Iris pigment epithelial cell (primary cell): ENCODE measurements around the gene NOL3.

Source experiments
- DNase-seq: peaks from one replicate; pipeline ENCODE4 v3.0.0-alpha.2; 2011; ENCODE audit warnings: low read depth

The NOL3 gene

DNA sequence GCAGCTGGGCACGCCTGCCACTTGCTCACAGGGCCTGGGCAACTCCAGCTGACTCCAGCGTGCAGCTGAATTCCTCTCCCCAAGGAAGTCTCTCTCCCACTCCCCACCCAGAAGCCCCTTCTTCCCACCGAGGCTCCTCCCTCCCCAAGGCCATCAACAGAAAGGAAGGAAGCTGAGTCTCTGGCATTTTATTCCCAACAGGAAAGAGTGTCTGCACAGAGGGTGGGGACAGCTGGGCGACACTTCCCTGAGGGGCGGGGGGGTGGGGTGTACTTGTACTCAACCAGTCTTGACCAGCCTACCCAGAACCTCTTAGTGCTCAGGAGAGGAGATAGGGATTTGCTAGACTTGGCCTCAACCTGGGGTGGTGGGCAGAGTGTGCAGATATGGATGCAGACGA, 19.7 kb downstream of the NOL3 start, which contains the start of gene EXOC3L1:
TSS of gene EXOC3L1 (minus strand) at position 96 of the 400 bp plus-strand sequence. CDS start 460 bp downstream, outside the sequence.
- DNase-seq: no peak

DNA sequence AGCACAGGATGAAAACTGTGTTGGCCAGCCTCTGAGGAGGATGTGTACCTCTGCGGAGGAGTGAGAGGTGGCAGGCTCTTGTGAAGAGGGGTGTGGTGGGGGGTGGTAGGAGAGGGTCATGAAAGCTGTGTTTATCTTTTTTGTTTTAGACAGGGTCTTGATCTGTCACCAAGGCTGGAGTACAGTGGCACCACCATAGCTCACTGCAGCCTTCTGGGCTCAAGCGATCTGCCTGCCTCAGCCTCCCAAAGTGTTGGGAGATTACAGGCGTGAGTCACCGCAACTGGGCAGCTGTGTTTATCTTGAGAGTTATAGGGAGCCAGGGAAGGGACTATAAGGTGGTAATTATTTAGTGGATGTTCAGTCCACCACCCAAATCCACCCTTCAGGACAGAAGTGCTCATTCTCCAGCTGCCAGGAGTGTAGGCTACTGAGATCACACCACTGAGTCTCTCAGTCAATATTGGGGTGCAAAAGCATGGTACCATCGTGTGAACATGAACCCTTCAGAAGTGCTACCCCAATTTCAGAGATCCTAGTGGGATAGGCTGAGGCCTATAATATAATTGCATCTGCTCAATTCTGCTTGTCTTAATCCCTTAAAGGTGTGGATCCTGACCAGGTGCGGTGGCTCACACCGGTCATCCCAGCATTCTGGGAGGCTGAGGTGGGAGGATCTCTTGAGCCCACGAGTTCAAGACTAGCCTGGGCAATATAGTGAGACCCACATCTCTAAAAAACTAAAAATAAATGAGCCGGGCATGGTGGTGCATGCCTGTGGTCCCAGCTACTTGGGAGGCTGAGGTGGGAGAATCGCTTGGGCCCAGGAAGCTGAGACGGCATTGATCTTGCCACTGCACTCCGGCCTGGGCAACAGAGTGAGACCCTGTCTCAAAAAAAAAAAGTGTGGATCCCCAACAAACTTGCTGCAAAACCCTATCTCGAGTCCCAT, 20.4 kb downstream of the NOL3 start:
- peak; percentile 62 for DNase-seq

DNA sequence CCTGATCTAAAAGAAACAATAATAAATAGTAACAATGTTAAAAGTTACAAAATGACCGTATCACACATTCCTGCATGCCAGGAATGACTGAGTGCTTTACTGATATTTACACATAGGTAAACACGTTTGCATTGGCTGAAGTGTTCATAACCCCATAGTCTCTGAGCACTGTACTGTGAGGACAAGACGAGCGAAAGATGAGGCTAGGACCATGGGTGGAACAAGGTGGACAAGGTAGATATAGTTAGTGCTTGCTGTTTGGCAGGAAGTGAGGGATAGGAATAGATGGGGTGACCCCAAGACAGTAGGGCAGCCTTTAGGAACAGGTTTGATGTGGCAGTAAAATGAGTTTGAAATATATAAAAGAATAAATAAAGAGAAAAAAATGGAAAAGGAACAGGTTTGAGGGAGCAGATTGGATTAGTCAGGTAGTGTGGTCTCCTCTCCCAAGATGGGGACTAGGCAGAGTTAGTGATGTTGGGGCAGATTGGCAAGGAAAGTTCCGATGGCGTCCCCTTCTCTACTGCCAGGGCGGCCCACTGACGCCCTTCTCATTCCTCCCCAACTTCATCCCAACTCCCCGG, 21.2 kb downstream of the NOL3 start:
- no peak for DNase-seq

DNA sequence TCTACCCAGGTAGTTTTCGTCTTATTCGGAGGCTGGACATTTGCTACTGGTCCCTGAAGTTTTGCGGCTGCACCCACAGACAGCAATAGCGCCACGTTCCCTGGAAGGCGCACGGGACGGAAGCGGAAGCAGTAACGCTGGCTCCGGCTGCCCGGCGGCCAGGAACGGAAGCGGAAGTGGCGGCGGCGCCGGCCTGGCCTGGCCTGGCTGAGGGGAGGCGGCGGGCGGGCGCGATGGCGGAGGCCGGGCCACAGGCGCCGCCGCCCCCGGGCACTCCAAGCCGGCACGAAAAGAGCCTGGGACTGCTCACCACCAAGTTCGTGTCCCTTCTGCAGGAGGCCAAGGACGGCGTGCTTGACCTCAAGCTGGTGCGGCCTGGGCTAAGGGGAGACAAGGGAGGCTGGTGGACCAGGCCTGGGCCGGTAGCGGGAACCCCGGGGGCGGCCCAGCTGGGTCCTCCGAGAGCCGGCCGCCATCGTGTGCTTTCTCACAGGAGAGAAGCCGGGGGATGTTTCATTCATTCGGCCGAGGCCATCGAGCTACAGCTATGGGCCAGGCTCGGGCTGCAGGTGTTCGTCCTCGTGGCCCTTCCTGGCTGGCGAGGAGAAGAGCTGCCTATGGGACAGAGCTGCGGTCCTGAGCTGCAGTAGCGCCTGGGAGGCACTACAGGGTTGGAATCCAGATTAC, 21.8 kb downstream of the NOL3 start, which contains the start of gene E2F4:
TSS of gene E2F4 (plus strand) at position 161 of the 687 bp plus-strand sequence. CDS start at position 234, 73 bp downstream.
- DNase-seq: peak; percentile 94

DNA sequence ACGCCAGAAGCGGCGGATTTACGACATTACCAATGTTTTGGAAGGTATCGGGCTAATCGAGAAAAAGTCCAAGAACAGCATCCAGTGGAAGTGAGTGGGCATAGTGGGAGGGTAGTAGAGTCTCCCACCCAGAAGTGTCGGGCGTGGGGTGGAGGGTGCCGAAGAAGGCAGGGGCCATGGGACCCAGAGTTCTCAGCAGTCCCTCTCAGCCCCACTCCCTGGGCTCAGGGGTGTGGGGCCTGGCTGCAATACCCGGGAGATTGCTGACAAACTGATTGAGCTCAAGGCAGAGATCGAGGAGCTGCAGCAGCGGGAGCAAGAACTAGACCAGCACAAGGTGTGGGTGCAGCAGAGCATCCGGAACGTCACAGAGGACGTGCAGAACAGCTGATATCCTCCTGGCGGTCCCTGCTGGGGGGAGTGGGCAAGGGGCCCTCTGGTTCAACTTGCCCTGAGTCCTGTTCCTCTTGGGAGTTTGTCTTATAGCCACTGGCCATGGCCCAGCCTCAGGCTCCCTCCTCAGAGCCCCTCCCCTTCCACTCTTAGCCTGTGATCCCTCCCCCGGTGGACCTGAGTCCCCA, 22.5 kb downstream of the NOL3 start:
- no peak for DNase-seq

DNA sequence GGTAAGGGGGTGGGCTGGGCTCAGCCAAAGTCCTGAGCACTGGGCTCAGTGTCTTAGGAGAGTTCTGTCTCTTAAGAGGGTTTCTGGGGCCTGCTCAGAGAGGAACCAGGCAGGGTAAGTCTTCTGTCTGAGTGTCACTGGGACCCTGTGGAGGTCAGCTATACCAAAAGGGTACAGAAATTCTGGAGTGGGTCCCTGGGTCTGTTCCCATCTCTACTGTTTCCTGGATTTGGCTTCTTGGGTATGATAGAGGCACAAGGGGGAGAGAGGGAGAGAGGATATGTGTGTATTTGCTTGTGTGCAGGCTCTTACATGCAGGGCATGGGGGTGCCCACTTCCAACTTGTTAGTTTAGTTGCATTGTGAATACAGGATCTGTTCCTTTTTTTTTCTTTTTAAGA, 23.2 kb downstream of the NOL3 start:
- no peak for DNase-seq

DNA sequence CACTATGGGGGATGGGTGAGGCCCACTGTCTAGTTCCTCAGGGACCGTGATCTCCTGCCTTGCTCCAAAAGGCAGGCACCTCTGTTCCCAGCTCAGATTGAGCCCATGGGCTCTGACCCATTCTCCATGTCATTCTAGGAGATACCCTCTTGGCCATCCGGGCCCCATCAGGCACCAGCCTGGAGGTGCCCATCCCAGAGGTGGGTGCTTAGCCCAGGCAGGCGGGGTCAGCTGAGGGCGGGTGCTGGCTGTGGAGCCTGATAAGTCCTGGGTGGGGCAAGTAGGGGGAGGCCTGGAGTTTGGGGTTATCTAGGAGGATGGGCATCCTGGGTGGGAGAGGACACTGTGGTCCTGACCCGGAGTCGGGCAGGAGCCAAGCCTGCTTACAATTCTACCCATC, 23.9 kb downstream of the NOL3 start:
- no peak for DNase-seq

DNA sequence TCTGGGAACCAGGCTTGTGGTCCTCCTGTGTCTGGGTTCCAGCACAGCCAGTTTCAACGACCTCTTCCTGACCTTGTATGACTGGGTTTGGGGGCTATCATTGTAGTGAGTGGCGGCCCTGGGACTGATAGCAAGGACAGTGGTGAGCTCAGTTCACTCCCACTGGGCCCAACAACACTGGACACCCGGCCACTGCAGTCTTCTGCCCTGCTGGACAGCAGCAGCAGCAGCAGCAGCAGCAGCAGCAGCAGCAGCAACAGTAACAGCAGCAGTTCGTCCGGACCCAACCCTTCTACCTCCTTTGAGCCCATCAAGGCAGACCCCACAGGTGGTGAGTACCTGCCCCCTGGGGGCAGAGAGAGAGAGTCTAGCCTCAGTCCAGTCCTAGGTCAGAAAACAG, 25.3 kb downstream of the NOL3 start:
- DNase-seq: no peak

DNA sequence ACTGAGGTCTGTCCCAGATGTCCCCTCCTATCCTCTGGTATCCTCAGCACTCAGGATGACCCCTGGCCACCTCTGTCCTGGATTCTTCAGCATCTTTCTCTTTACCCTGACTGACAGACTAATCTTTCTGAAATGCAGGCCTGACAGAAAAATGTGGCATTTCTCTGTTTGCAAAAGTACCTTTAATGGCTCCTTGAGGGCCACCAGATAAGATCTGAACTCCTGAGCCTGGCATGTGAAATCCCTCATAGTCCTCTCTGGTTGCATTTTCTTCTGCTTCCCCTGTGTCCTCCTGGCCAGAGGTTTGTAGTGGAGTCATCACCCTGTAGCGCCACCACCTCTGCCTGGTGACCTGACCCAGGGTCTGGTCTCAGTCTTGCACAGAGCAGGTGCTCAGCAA, 26.5 kb downstream of the NOL3 start:
- no peak for DNase-seq

DNA sequence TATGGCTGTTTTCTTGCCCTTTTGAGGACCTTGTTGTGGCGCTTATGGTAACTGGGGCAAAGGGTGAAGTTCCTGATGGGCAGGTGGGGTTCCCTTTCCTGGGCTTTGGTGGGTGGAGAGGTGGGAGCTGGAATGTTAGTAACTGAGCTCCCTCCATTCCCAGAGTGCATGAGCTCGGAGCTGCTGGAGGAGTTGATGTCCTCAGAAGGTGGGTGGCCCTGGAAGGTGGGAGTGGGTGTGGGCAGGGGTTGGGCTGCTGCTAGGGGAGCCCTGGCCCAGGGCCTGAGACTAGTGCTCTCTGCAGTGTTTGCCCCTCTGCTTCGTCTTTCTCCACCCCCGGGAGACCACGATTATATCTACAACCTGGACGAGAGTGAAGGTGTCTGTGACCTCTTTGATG, 27.4 kb downstream of the NOL3 start:
- DNase-seq: no peak

DNA sequence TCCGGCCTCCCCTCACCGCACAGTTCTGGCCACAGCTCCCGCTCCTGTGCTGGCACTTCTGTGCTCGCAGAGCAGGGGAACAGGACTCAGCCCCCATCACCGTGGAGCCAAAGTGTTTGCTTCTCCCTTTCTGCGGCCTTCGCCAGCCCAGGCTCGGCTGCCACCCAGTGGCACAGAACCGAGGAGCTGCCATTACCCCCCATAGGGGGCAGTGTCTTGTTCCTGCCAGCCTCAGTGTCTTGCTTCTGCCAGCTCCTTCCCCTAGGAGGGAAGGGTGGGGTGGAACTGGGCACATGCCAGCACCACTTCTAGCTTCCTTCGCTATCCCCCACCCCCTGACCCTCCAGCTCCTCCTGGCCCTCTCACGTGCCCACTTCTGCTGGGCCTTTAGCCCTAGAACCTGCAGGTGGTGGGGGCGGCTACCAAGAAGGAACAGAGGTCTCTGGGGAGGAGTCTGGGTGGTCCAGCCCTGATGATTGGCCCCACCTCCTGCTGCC, 27.9 kb downstream of the NOL3 start:
- DNase-seq: peak; percentile 21

DNA sequence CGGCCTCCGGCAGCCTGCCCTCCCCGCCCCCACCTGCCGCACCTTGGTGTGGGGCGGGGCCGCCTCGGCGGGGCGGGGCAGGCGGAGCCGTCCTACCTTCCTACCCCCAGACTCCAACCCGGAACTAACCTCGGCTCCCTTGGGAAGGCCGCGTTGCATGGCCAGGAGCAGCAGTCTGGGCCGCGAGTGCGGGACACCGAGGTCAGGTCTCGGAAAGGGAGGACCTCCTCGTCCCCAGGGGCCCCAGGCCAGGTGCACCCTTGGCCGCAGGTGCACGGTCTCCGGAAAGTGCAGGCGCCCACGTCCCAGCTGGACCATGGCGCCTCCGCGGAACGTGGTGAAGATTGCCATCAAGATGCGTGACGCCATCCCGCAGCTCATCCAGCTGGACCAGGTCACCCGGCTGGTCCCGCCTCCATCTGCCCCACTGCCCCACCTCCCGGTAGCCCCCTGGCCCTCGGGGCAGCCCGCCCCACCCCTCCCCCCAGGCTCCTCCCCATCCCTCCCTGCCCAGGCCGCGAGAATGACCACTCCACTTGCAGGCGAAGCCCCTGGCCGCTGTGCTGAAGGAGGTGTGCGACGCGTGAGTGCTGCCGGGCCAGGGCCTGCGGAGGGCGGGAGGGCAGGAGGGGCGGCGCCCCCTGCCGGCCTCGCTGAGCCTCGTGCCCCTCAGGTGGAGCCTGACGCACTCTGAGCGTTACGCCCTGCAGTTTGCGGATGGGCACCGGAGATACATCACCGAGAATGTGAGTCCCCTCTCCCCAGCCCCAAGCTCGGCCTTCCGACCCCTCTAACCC, 28.9 kb downstream of the NOL3 start, which contains the start of gene ELMO3:
TSS of gene ELMO3 (plus strand) at position 121 of the 797 bp plus-strand sequence. CDS start at position 317, 196 bp downstream.
- DNase-seq: no peak

DNA sequence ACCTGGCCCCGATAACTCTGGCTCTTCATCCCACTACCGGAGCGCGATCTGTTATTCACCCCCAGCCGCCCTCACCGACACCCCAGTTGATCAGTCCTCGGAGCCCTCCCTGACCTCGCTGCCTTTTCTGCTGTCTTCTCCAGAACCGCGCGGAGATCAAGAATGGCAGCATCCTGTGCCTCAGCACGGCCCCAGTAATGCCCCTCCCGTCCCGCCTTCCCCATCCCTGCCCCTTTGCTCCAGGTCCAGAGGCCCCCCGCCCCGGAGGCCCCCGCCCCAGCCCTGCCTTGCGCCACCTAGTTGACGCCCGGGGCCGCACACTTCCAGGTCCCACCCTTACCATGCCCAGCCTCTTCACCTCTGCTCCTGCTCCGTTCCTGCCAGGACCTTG, 29.5 kb downstream of the NOL3 start:
- DNase-seq: no peak

DNA sequence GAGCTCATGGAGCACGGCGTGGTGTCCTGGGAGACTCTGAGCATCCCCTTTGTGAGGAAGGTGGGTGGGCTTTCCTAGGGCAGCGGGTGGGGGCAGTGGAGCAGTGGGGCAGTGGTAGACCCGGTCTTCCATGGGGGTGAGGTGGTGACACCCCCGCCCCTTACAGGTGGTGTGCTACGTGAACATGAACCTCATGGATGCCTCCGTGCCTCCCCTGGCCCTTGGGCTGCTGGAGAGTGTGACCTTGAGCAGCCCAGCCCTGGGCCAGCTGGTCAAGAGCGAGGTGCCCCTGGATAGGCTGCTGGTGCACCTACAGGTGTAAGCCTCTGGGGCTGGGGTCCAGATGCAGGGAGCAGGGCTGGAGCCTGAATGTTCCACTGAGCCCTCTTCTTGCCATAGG, 30.2 kb downstream of the NOL3 start:
- no peak for DNase-seq

DNA sequence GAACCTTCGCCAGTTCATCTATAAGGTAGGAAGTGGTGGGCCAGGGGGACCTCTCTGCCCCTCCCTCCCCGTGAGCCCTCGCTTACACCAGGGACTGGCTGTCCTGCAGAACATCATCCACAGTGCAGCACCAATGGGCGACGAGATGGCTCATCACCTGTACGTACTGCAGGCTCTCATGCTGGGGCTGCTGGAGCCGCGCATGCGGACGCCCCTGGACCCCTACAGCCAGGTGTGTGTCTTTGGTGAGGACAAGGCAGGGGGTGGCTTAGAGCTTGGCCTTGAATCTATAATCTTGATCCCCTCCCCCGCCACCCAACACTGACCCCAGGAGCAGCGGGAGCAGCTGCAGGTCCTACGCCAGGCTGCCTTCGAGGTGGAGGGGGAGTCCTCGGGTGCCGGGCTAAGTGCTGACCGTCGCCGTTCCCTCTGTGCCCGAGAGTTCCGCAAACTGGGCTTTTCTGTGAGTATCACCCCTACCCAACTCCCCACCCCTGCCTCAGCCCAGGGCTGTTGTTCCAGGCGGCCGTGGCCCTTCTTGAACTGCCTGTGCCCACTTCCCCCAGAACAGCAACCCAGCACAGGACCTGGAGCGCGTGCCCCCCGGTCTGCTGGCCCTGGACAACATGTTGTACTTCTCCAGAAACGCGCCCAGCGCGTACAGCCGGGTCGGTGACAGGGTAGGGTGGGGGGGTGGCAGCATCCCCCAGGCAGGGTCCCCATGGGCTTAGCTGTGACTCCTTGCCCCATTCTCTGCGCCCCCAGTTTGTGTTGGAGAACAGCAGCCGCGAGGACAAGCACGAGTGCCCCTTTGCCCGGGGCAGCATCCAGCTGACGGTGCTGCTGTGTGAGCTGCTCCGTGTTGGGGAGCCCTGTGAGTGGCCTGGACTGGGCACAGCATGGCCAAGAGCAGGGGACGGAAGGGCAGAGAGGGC, 31.3 kb downstream of the NOL3 start:
- no peak for DNase-seq

DNA sequence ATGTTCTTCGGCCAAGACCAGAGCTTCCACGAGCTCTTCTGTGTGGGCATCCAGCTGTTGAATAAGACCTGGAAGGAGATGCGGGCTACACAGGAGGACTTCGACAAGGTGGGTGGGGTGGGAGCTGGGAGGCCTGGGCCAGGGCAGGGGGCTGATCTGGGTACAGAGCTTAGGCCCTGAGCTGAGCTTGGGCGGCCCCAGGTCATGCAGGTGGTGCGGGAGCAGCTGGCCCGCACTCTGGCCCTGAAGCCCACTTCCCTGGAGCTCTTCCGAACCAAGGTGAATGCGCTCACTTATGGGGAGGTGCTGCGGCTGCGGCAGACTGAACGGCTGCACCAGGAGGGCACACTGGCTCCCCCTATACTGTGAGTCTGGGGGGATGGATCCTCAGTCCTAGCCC, 32.1 kb downstream of the NOL3 start:
- DNase-seq: no peak

DNA sequence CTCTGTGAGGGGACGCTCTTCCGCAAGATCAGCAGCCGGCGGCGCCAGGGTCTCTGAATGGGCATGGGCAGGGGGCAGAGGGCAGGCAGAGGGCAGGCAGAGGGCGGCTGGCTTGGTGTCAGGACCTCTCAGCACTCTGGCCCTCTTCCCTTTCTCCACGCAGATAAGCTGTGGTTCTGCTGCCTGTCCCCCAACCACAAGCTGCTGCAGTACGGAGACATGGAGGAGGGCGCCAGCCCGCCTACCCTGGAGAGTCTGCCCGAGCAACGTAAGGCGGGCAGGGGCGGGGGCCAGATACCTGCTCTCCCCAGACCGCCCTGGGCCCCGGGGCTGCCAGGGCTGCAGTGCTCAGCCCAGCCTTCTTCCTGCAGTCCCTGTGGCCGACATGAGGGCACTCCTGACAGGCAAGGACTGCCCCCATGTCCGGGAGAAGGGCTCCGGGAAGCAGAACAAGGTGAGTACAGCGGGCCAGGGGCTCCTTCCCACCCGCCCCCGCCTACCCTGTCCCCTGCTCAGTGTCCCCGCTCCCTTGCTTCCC, 32.7 kb downstream of the NOL3 start:
- DNase-seq: no peak

DNA sequence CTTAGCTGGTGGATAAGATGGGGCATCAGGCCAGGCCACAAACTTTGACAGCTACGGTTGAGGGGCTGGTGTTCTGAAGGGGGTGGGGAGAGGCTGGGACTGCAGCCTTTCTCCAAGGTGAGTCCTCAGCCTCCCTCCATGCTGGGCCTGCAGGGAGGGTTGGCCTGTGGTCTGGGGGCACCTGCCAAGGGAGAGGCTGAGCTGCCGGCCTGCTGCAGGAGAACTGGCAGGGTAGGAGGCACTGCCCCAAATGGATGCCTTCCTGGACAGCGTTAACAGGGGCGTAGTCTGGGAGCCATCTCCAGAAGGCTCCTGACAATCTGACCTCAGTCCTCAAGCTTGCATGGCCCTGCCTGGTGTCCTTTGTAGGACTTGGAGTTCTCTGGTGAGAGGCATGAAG, 33.7 kb downstream of the NOL3 start:
- DNase-seq: no peak

DNA sequence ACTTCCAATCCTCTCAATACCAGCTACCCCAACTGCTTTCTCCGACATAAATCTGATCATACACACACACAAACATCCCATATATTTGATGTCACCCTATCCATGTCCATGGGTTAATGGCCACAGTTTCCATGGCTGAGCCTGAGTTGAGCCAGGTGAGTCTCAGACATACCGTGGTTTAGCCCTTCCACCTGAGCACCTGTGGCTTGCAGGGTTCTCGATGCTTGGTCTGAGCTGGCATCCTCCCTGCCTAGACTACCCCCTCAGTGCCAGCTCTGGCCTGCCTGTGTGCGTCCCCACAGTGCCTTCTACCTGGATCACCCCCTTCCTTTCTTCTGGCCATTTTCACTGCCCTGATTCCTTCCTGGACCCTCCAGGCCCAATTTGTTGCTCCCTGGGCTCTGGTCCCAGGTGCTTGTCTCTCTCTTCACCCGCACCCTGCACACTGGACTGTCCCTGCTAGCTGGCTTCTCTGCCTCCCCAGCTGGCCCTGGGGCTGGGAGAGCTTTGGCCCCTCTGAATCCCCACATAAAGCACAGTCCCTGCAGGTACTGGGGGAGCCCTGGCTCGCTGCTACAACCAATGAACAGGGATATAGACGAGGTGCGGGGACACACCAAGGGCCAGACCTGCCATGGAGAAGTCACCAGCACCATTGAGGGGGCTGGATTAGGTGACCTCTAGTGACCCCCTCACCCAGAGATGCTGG, 35.9 kb downstream of the NOL3 start:
- DNase-seq: no peak
